Thoracic aorta (tissue), 2 donors: ENCODE results near the gene WASHC2A. TPM values are rescaled to one million over a fixed set of nuclear protein-coding genes. Genes with fewer than 3 reads are reported as not detected.
"Not testable (repeated sequence)": the region's sequence is repeated elsewhere in the genome, so short reads cannot be mapped to it uniquely, and the experiment has no call there.

Source experiments
- ATAC-seq: fragments of 150-250 bp; one replicate; pipeline ENCODE4 v1.8.0; 2017; ENCODE audit warnings: low read depth; ENCODE audit not compliant: insufficient number of reproducible peaks, low FRiP score
- DNase-seq: peaks from one replicate; pipeline ENCODE4 v3.0.0-alpha.2; 2020; ENCODE audit warnings: low spot score
- H3K27ac ChIP-seq, 2 donors: fragments of 200-600 bp; sonication (generic); 1 replicate in 1 of 2; 2 replicates in 1 of 2; pipeline ENCODE4 v1.5.1; 2016; ENCODE audit warnings: mild to moderate bottlenecking in 2 of 2, moderate library complexity in 2 of 2
- H3K27me3 ChIP-seq: fragments of 200-600 bp; sonication (generic); replicated peaks from 2 replicates; pipeline ENCODE4 v1.6.0; 2016; ENCODE audit warnings: mild to moderate bottlenecking; ENCODE audit not compliant: insufficient read depth
- H3K36me3 ChIP-seq: fragments of 200-600 bp; sonication (generic); one replicate; pipeline ENCODE4 v1.5.1; 2016
- H3K4me1 ChIP-seq, 2 donors: fragments of 200-600 bp; sonication (generic); 1 replicate in 1 of 2; 2 replicates in 1 of 2; pipeline versions ENCODE4 v1.5.1 to v1.6.0; 2016; ENCODE audit warnings: low read depth in 2 of 2, mild to moderate bottlenecking in 1 of 2; ENCODE audit not compliant: control insufficient read depth in 1 of 2
- H3K4me3 ChIP-seq: fragments of 200-600 bp; sonication (generic); 2 replicates; pipeline ENCODE4 v1.5.1; 2016; ENCODE audit warnings: mild to moderate bottlenecking
- H3K9me3 ChIP-seq: fragments of 200-600 bp; sonication (generic); 2 replicates; pipeline ENCODE4 v1.5.1; 2016
- total RNA-seq, 2 donors: library from RNA; depleted of rRNA; stranded (reverse); fragments of >200 nt; gene quantifications; one replicate each; pipeline versions ENCODE4 v1.1.0 to v1.2.3, GENCODE V29; 2016

WASHC2A gene
- total RNA-seq, 2 donors from 2014 or later: 32.2 to 33.7 TPM

- H3K27me3 ChIP-seq, H3K4me1 ChIP-seq, H3K27ac ChIP-seq, DNase-seq, ATAC-seq, H3K9me3 ChIP-seq, H3K4me3 ChIP-seq: not testable (repeated sequence)
- peaks cover 15% of the 10 kb centered on the region for H3K36me3 ChIP-seq
Measured at GRCh38 chr10:50096722-50097121, 29.0 kb downstream of the WASHC2A start.

GRCh38 chr10:50098645-50099044 is 30.9 kb downstream of the WASHC2A start:
- peaks cover 15% of the 10 kb centered on the region for H3K36me3 ChIP-seq

GRCh38 chr10:50101139-50101582 is 33.4 kb downstream of the WASHC2A start:
- not testable (repeated sequence) for H3K9me3 ChIP-seq, H3K27me3 ChIP-seq, H3K4me1 ChIP-seq, H3K27ac ChIP-seq, DNase-seq, H3K4me3 ChIP-seq, ATAC-seq
- H3K36me3 ChIP-seq: peaks cover 15% of the 10 kb centered on the region

More at GRCh38 chr10:50098645-50099044, 30.9 kb downstream of the WASHC2A start:
- not testable (repeated sequence) for H3K4me3 ChIP-seq, H3K27me3 ChIP-seq, H3K9me3 ChIP-seq, H3K27ac ChIP-seq, H3K4me1 ChIP-seq, DNase-seq, ATAC-seq

- not testable (repeated sequence) for DNase-seq, H3K9me3 ChIP-seq, H3K27ac ChIP-seq, H3K4me3 ChIP-seq, H3K4me1 ChIP-seq, H3K27me3 ChIP-seq, ATAC-seq
- peaks cover 15% of the 10 kb centered on the region for H3K36me3 ChIP-seq
Measured at GRCh38 chr10:50101747-50102146, 34.0 kb downstream of the WASHC2A start.

- not testable (repeated sequence) for H3K4me3 ChIP-seq, H3K9me3 ChIP-seq, DNase-seq, H3K27ac ChIP-seq, H3K27me3 ChIP-seq, ATAC-seq, H3K4me1 ChIP-seq
- H3K36me3 ChIP-seq: peaks cover 15% of the 10 kb centered on the region
Measured at GRCh38 chr10:50102267-50102666, 34.5 kb downstream of the WASHC2A start.

- H3K27ac ChIP-seq, H3K27me3 ChIP-seq, ATAC-seq, H3K36me3 ChIP-seq, H3K4me1 ChIP-seq, H3K4me3 ChIP-seq, DNase-seq, H3K9me3 ChIP-seq: not testable (repeated sequence)
Measured at GRCh38 chr10:50108999-50109698, 41.4 kb downstream of the WASHC2A start.

GRCh38 chr10:50112419-50113112 is 44.8 kb downstream of the WASHC2A start:
- H3K9me3 ChIP-seq, H3K36me3 ChIP-seq, DNase-seq, H3K4me1 ChIP-seq, H3K27ac ChIP-seq, ATAC-seq, H3K4me3 ChIP-seq, H3K27me3 ChIP-seq: not testable (repeated sequence)

GRCh38 chr10:50126765-50127164 is 59.0 kb downstream of the WASHC2A start:
- not testable (repeated sequence) for H3K9me3 ChIP-seq, H3K27me3 ChIP-seq, ATAC-seq, H3K4me1 ChIP-seq, DNase-seq, H3K27ac ChIP-seq, H3K4me3 ChIP-seq
- H3K36me3 ChIP-seq: peaks cover 10% of the 10 kb centered on the region

GRCh38 chr10:50127770-50128292 is 60.1 kb downstream of the WASHC2A start:
- H3K27ac ChIP-seq, ATAC-seq, H3K9me3 ChIP-seq, H3K27me3 ChIP-seq, H3K4me1 ChIP-seq, DNase-seq, H3K4me3 ChIP-seq: not testable (repeated sequence)
- H3K36me3 ChIP-seq: peaks cover 15% of the 10 kb centered on the region

GRCh38 chr10:50131245-50131965 is 63.7 kb downstream of the WASHC2A start:
- H3K27me3 ChIP-seq, H3K9me3 ChIP-seq, ATAC-seq, H3K4me1 ChIP-seq, H3K27ac ChIP-seq, DNase-seq, H3K4me3 ChIP-seq: not testable (repeated sequence)
- H3K36me3 ChIP-seq: peaks cover 15% of the 10 kb centered on the region

GRCh38 chr10:50132322-50132721 is 64.6 kb downstream of the WASHC2A start:
- H3K36me3 ChIP-seq: peaks cover 15% of the 10 kb centered on the region
- H3K9me3 ChIP-seq, H3K4me1 ChIP-seq, H3K27ac ChIP-seq, H3K4me3 ChIP-seq, DNase-seq, ATAC-seq, H3K27me3 ChIP-seq: not testable (repeated sequence)

- not testable (repeated sequence) for H3K27me3 ChIP-seq, H3K4me3 ChIP-seq, H3K4me1 ChIP-seq, DNase-seq, ATAC-seq, H3K9me3 ChIP-seq, H3K27ac ChIP-seq
- peaks cover 15% of the 10 kb centered on the region for H3K36me3 ChIP-seq
Measured at GRCh38 chr10:50132841-50133240, 65.1 kb downstream of the WASHC2A start.
